IPS-18a (cell line): Measurements from ENCODE around the gene MAN2A2.
A peak's percentile ranks its signal among the peaks of the same experiment; 100 is the strongest.

Source experiments
- H3K27ac ChIP-seq: one replicate; pipeline ENCODE4 v1.5.1; 2013; ENCODE audit warnings: low read length
- H3K27me3 ChIP-seq: one replicate; pipeline ENCODE4 v1.6.1; 2013; ENCODE audit warnings: mild to moderate bottlenecking, low read length; ENCODE audit not compliant: control insufficient read depth, insufficient read depth
- H3K36me3 ChIP-seq: one replicate; pipeline ENCODE4 v1.6.1; 2013; ENCODE audit warnings: low read depth, low read length; ENCODE audit not compliant: control insufficient read depth
- H3K4me1 ChIP-seq: one replicate; pipeline ENCODE4 v1.6.1; 2013; ENCODE audit warnings: low read depth, low read length; ENCODE audit not compliant: control insufficient read depth
- H3K4me3 ChIP-seq: one replicate; pipeline ENCODE4 v1.5.1; 2013; ENCODE audit warnings: low read length
- H3K9ac ChIP-seq: one replicate; pipeline ENCODE4 v1.6.1; 2013; ENCODE audit warnings: mild to moderate bottlenecking, low read length, moderate library complexity
- H3K9me3 ChIP-seq: one replicate; pipeline ENCODE4 v1.6.1; 2013; ENCODE audit warnings: low read depth, low read length; ENCODE audit not compliant: control insufficient read depth

Gene MAN2A2

GRCh38 chr15:90902840-90903732 is at the start of gene MAN2A2:
TSS of gene MAN2A2 (plus strand) at chr15:90903302. CDS start at chr15:90904208, 906 bp downstream.
- H3K4me3 ChIP-seq, result peak within 1 kb of the TSS; percentile 80
- H3K9ac ChIP-seq, result peak within 1 kb of the TSS; percentile 38
- no peaks in the 10 kb centered on the region for H3K9me3 ChIP-seq
- H3K27me3 ChIP-seq, result peaks cover 28% of the 10 kb centered on the region
- no peak within 1 kb of the TSS for H3K27ac ChIP-seq
- H3K36me3 ChIP-seq, result no peaks in the 10 kb centered on the region
- peaks cover 7% of the 10 kb centered on the region for H3K4me1 ChIP-seq

GRCh38 chr15:90855139-90855538 is 48.0 kb upstream of the MAN2A2 start:
- Histone ChIP-seq H3K27me3 (no peaks in the 10 kb centered on the region), H3K4me3 (no peak overlapping the region), H3K27ac (no peak overlapping the region), H3K9ac (no peak overlapping the region), H3K9me3 (no peaks in the 10 kb centered on the region), H3K4me1 (peaks cover 7% of the 10 kb centered on the region), H3K36me3 (no peaks in the 10 kb centered on the region)

- Histone ChIP-seq H3K36me3 (no peaks in the 10 kb centered on the region), H3K9ac (no peak overlapping the region), H3K27me3 (no peaks in the 10 kb centered on the region), H3K9me3 (no peaks in the 10 kb centered on the region), H3K4me1 (peaks cover 7% of the 10 kb centered on the region), H3K27ac (no peak overlapping the region), H3K4me3 (no peak overlapping the region)
Observed at GRCh38 chr15:90857337-90857736, 45.8 kb upstream of the MAN2A2 start.

- no peaks in the 10 kb centered on the region for H3K27me3 ChIP-seq
Observed at GRCh38 chr15:90857883-90858443, 45.1 kb upstream of the MAN2A2 start.

GRCh38 chr15:90859234-90860131 is 43.6 kb upstream of the MAN2A2 start:
- Histone ChIP-seq H3K4me1 (peaks cover 7% of the 10 kb centered on the region), H3K27ac (no peak overlapping the region), H3K27me3 (no peaks in the 10 kb centered on the region)

More at GRCh38 chr15:90857883-90858443, 45.1 kb upstream of the MAN2A2 start:
- H3K4me1 ChIP-seq, result peaks cover 7% of the 10 kb centered on the region
- H3K9ac ChIP-seq, result no peak overlapping the region
- H3K27ac ChIP-seq, result no peak overlapping the region
- no peaks in the 10 kb centered on the region for H3K9me3 ChIP-seq
- no peaks in the 10 kb centered on the region for H3K36me3 ChIP-seq
- no peak overlapping the region for H3K4me3 ChIP-seq

GRCh38 chr15:90860450-90860849 is 42.7 kb upstream of the MAN2A2 start:
- peaks cover 7% of the 10 kb centered on the region for H3K4me1 ChIP-seq
- H3K27ac ChIP-seq, result no peak overlapping the region
- no peak overlapping the region for H3K9ac ChIP-seq
- no peak overlapping the region for H3K4me3 ChIP-seq
- no peaks in the 10 kb centered on the region for H3K27me3 ChIP-seq
- no peaks in the 10 kb centered on the region for H3K36me3 ChIP-seq
- no peaks in the 10 kb centered on the region for H3K9me3 ChIP-seq

More at GRCh38 chr15:90859234-90860131, 43.6 kb upstream of the MAN2A2 start:
- Histone ChIP-seq H3K9ac (no peak overlapping the region), H3K36me3 (no peaks in the 10 kb centered on the region), H3K4me3 (no peak overlapping the region), H3K9me3 (no peaks in the 10 kb centered on the region)

GRCh38 chr15:90860942-90861675 is 42.0 kb upstream of the MAN2A2 start:
- H3K4me3 ChIP-seq, result no peak overlapping the region
- H3K27me3 ChIP-seq, result no peaks in the 10 kb centered on the region
- no peak overlapping the region for H3K27ac ChIP-seq
- peaks cover 7% of the 10 kb centered on the region for H3K4me1 ChIP-seq
- no peaks in the 10 kb centered on the region for H3K9me3 ChIP-seq
- no peak overlapping the region for H3K9ac ChIP-seq
- no peaks in the 10 kb centered on the region for H3K36me3 ChIP-seq

GRCh38 chr15:90862487-90862886 is 40.6 kb upstream of the MAN2A2 start:
- no peak overlapping the region for H3K9ac ChIP-seq
- peaks cover 7% of the 10 kb centered on the region for H3K4me1 ChIP-seq

GRCh38 chr15:90862964-90863778 is 39.9 kb upstream of the MAN2A2 start:
- H3K4me1 ChIP-seq, result peaks cover 9% of the 10 kb centered on the region
- H3K27ac ChIP-seq, result no peak overlapping the region

More at GRCh38 chr15:90862487-90862886, 40.6 kb upstream of the MAN2A2 start:
- Histone ChIP-seq H3K36me3 (no peaks in the 10 kb centered on the region), H3K9me3 (no peaks in the 10 kb centered on the region), H3K27me3 (no peaks in the 10 kb centered on the region), H3K27ac (no peak overlapping the region), H3K4me3 (no peak overlapping the region)

GRCh38 chr15:90863987-90864386 is 39.1 kb upstream of the MAN2A2 start:
- no peak overlapping the region for H3K27ac ChIP-seq
- no peaks in the 10 kb centered on the region for H3K27me3 ChIP-seq

More at GRCh38 chr15:90862964-90863778, 39.9 kb upstream of the MAN2A2 start:
- H3K36me3 ChIP-seq, result no peaks in the 10 kb centered on the region
- no peak overlapping the region for H3K4me3 ChIP-seq
- no peaks in the 10 kb centered on the region for H3K9me3 ChIP-seq
- no peak overlapping the region for H3K9ac ChIP-seq
- no peaks in the 10 kb centered on the region for H3K27me3 ChIP-seq

More at GRCh38 chr15:90863987-90864386, 39.1 kb upstream of the MAN2A2 start:
- no peaks in the 10 kb centered on the region for H3K9me3 ChIP-seq
- H3K9ac ChIP-seq, result no peak overlapping the region
- no peaks in the 10 kb centered on the region for H3K36me3 ChIP-seq
- H3K4me1 ChIP-seq, result peaks cover 17% of the 10 kb centered on the region
- no peak overlapping the region for H3K4me3 ChIP-seq
